ENCODE results near the gene CTXN1. TPM values are rescaled to one million over a fixed set of nuclear protein-coding genes. Genes with fewer than 3 reads are reported as not detected.
"Not testable (repeated sequence)": the region's sequence is repeated elsewhere in the genome, so short reads cannot be mapped to it uniquely, and the experiment has no call there.

CTXN1 gene
- total RNA-seq, 2 donors from 2014 or later, result 5.0 to 37.1 TPM

- Histone ChIP-seq H3K4me1 (replicated peaks) (peaks cover 10% of the 10 kb centered on the region), H3K27me3 (replicated peaks; ENCODE audit: insufficient read depth) (no peaks in the 10 kb centered on the region), H3K27ac (peak overlapping the region in 1 of 2 donors; percentile 42), H3K9me3 (no peaks in the 10 kb centered on the region), H3K4me3 (no peak overlapping the region), H3K36me3 (no peaks in the 10 kb centered on the region)
- intact Hi-C loops (cut with DNase I), result no loop called here
- TF ChIP-seq POLR2A (IDR thresholded peaks at IDR 0.05) (no peak), CTCF (IDR thresholded peaks at IDR 0.05) (no peak), POLR2AphosphoS5 (IDR thresholded peaks at IDR 0.05) (no peak)
- DNase-seq (ENCODE audit: low spot score), result no peak
- 84% methylated on average over 13 of the region's 13 CpGs for WGBS
Measured at GRCh38 chr19:7895565-7895964, 30.4 kb downstream of the CTXN1 start.

GRCh38 chr19:7894612-7895309 lies 31.2 kb downstream of the CTXN1 start:
- Histone ChIP-seq H3K9me3 (no peaks in the 10 kb centered on the region), H3K36me3 (no peaks in the 10 kb centered on the region), H3K27ac (peak overlapping the region; percentile 42 to 56), H3K27me3 (replicated peaks; ENCODE audit: insufficient read depth) (no peaks in the 10 kb centered on the region), H3K4me1 (replicated peaks) (peaks cover 10% of the 10 kb centered on the region), H3K4me3 (no peak overlapping the region)
- WGBS, result 28% methylated on average over 18 of the region's 18 CpGs
- intact Hi-C loops (cut with DNase I), result no loop called here
- peak; percentile 60 for DNase-seq (ENCODE audit: low spot score)
- no peak for TF ChIP-seq POLR2AphosphoS5 (IDR thresholded peaks at IDR 0.05)
- TF ChIP-seq CTCF (IDR thresholded peaks at IDR 0.05), result peak in 2 of 4 experiments; percentile 20 to 21

GRCh38 chr19:7893362-7894101 lies 32.4 kb downstream of the CTXN1 start:
- WGBS, result 82% methylated on average over 18 of the region's 18 CpGs
- intact Hi-C loops (cut with DNase I); DNase-seq (ENCODE audit: low spot score); H3K4me3 ChIP-seq; H3K36me3 ChIP-seq; H3K27ac ChIP-seq; H3K9me3 ChIP-seq; H3K27me3 ChIP-seq (replicated peaks; ENCODE audit: insufficient read depth): not testable (repeated sequence)
- peaks cover 10% of the 10 kb centered on the region for H3K4me1 ChIP-seq (replicated peaks)

GRCh38 chr19:7888826-7889217 lies 37.1 kb downstream of the CTXN1 start:
- Histone ChIP-seq H3K4me3 (peak overlapping the region; percentile 32 to 49), H3K4me1 (replicated peaks) (no peaks in the 10 kb centered on the region), H3K27ac (peak overlapping the region in 1 of 2 donors; percentile 21), H3K36me3 (no peaks in the 10 kb centered on the region), H3K27me3 (replicated peaks; ENCODE audit: insufficient read depth) (no peaks in the 10 kb centered on the region), H3K9me3 (no peaks in the 10 kb centered on the region)
- DNase-seq (ENCODE audit: low spot score), result no peak
- intact Hi-C loops (cut with DNase I), result no loop called here
- 73% methylated on average over 8 of the region's 8 CpGs for WGBS
- no peak for TF ChIP-seq POLR2A (IDR thresholded peaks at IDR 0.05)
- no peak for TF ChIP-seq POLR2AphosphoS5 (IDR thresholded peaks at IDR 0.05)
- no peak for TF ChIP-seq CTCF (IDR thresholded peaks at IDR 0.05)

- 10% methylated on average over 53 of the region's 53 CpGs for WGBS
- H3K27ac ChIP-seq, result peak within 1 kb of the TSS in 1 of 2 donors; percentile 21
- intact Hi-C loops (cut with DNase I), result no loop called here
Measured at GRCh38 chr19:7888145-7888825, 37.6 kb downstream of the CTXN1 start, which contains the start of gene LRRC8E. LRRC8E (plus strand) TSS chr19:7888510; CDS start chr19:7895604, 7,094 bp downstream.

More at GRCh38 chr19:7888145-7888825, 37.6 kb downstream of the CTXN1 start, which contains the start of gene LRRC8E:
- H3K4me1 ChIP-seq (replicated peaks), result no peaks in the 10 kb centered on the region
- H3K27me3 ChIP-seq (replicated peaks; ENCODE audit: insufficient read depth), result no peaks in the 10 kb centered on the region
- peak; percentile 46 for DNase-seq (ENCODE audit: low spot score)
- no peaks in the 10 kb centered on the region for H3K36me3 ChIP-seq
- H3K4me3 ChIP-seq, result peak within 1 kb of the TSS; percentile 32 to 49
- H3K9me3 ChIP-seq, result no peaks in the 10 kb centered on the region
- TF ChIP-seq POLR2A (IDR thresholded peaks at IDR 0.05) (peak; percentile 67), CTCF (IDR thresholded peaks at IDR 0.05) (peak in 1 of 4 experiments; percentile 14), POLR2AphosphoS5 (IDR thresholded peaks at IDR 0.05) (no peak)

Measured in prostate gland (tissue), 2 donors.